ENCODE data around the gene MUCL3.
"Not testable (repeated sequence)": the region's sequence is repeated elsewhere in the genome, so short reads cannot be mapped to it uniquely, and the experiment has no call there.

MUCL3 gene

DNA sequence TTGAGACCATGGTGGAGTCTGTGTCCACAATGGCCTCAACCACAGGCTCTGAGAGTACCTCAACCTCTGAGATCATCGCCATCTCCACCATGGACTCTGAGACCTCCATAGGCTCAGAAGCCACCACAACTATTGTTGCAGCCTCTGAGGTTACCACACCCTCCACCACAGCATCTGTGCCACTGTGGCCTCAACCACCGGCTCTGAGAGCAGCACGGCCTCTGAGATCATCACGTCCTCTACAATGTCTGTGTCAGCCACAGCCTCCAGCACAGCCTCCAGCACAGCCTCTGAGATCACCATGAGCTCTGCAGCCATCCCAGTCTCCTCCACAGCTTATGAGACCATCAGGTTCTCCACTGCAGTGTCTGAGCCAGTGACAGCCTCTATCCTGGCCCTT, 23.3 kb downstream of the MUCL3 start:
- DNase-seq (ENCODE audit: low read depth): no peak
- H3K4me3 ChIP-seq (ENCODE audit: low read length): no peak overlapping the region
- TF ChIP-seq, protein P1, sequence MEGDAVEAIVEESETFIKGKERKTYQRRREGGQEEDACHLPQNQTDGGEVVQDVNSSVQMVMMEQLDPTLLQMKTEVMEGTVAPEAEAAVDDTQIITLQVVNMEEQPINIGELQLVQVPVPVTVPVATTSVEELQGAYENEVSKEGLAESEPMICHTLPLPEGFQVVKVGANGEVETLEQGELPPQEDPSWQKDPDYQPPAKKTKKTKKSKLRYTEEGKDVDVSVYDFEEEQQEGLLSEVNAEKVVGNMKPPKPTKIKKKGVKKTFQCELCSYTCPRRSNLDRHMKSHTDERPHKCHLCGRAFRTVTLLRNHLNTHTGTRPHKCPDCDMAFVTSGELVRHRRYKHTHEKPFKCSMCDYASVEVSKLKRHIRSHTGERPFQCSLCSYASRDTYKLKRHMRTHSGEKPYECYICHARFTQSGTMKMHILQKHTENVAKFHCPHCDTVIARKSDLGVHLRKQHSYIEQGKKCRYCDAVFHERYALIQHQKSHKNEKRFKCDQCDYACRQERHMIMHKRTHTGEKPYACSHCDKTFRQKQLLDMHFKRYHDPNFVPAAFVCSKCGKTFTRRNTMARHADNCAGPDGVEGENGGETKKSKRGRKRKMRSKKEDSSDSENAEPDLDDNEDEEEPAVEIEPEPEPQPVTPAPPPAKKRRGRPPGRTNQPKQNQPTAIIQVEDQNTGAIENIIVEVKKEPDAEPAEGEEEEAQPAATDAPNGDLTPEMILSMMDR (conservative IDR thresholded peaks at IDR 0.05; ENCODE audit: low read length): no peak

DNA sequence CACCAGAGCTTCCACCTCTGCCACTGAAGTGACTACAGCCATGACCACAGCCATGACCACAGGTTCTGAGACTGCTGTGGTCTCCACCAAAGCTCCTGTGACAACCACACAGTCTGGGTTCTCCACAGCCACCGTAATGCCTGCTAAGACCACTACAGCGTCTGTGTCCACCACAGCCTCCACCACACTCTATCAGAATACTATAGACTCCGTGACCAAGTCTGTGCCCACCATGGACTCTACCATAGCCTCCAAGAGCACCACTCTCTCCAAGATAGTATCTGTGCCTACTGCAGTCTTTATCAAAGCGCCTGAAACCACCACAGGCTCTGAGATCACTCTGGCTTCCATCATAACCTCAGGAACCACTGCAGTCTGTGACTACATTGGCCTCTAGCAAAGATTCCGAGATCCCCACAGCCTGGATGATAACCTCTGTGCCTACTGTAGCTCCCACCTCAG, 24.4 kb downstream of the MUCL3 start:
- TF ChIP-seq, protein P1 (conservative IDR thresholded peaks at IDR 0.05; ENCODE audit: low read length): no peak
- no peak for DNase-seq (ENCODE audit: low read depth)
- no peak overlapping the region for H3K4me3 ChIP-seq (ENCODE audit: low read length)

DNA sequence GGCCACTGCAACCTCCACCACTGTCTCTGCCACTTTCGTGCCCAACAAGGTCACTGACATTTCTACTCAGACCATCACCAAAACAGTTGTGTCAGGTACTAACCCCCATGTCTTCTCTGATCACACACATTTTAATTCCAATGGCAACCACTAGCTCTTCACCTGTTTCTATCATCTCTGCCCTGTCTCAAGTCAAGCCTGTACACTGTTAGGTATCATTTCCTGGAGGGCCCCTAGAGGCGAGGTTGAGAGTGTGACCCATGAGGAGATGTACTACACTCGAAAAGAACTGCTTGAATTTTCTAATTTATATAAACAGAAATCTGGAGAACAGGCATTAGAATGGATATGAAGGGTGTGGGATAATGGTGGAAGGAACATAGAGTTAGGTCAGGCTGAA, 25.4 kb downstream of the MUCL3 start:
- TF ChIP-seq, protein P1 (conservative IDR thresholded peaks at IDR 0.05; ENCODE audit: low read length): no peak
- H3K4me3 ChIP-seq (ENCODE audit: low read length): no peak overlapping the region
- DNase-seq (ENCODE audit: low read depth): no peak

DNA sequence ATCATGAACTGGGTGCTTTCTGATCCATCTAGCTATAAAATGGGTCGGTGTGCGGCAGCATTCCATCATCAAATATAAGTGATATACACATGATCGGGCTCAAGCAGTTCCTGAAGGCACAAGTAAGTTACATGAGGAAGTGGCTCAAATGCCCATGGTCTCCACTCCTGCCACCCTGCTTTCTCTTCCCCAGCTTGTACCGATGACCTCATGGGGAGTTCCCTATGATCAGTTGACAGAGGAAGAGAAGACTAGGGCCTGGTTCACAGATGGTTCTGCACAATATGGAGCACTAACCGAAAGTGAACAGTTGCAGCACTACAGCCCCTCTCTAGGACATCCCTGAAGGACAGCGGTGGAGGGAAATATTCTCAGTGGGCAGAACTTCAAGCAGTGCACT, 28.4 kb downstream of the MUCL3 start:
- not testable (repeated sequence) for H3K4me3 ChIP-seq (ENCODE audit: low read length); DNase-seq (ENCODE audit: low read depth)

DNA sequence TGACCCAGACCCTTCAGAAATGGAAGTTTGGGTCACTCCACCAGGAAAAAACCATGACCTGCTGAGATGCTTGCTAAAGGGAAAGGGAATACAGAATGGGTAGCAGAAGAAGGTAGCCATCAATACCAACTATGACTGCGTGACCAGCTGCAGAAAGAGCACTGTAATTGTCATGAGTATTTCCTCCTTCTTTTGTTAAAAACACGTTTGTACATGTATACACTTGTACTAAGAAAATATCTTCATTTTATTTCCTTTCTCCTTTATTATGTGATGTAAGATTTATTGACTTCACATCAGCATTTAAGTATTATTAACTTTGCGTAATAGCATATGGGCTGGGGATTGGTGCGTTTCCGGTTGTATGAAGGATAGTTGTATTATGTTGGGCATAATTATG, 30.2 kb downstream of the MUCL3 start:
- TF ChIP-seq, protein P1 (conservative IDR thresholded peaks at IDR 0.05; ENCODE audit: low read length): no peak
- no peak overlapping the region for H3K4me3 ChIP-seq (ENCODE audit: low read length)
- no peak for DNase-seq (ENCODE audit: low read depth)

DNA sequence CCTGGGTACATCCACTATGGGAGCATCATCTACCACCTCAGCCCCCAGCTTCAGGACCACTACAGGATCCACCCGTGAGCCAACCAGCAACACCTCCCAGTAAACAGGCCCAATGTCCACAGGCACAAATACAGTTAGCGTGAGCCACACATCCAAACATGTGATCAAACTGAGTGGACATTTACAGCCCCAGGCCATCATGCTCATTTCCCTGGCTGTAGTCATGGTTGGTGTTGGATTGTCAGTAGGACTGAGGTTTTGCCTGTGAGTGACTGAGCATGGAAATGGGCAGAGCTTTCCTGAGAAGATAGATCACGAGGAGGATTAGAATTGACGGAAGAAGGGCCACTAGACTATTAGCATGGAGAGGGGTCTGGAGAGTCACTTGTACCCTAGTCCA, 32.0 kb downstream of the MUCL3 start:
- DNase-seq (ENCODE audit: low read depth): no peak
- no peak overlapping the region for H3K4me3 ChIP-seq (ENCODE audit: low read length)
- TF ChIP-seq, protein P1 (conservative IDR thresholded peaks at IDR 0.05; ENCODE audit: low read length): no peak

DNA sequence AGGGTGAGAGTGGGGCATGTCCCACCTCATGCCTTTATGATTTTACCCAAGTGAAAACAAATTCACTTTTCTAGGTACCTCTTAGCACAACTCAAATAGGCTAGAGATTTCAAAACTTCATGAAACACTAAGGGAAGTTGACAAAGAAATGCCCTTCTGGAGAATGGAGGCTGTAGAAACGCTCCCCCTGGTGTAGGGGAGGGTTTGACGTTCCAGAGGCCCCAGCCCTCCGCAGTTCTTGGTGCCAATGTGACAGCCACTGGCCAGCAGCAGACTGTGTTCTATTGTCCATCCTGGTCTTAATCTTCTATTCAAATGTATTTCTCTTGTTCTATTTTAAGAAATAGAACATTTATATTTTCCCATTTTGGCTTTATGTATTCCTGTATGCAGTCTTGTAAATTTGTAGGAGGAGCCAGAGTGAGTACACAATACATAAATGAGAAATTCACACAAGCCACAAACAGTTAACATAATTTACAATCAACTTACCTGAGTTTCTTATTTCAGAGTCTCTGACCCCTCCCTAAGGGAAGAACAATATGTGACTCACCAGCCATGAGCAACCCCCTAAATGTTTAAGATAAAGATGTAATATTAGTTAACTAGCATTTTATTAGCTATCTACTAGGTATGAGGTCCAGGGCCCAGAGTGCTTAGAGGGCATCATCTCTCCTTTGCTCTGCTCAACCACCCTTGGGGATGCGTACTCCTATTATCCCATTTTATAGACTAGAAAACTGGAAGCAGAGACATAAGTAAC, 33.9 kb downstream of the MUCL3 start:
- TF ChIP-seq, protein P1 (conservative IDR thresholded peaks at IDR 0.05; ENCODE audit: low read length): no peak
- no peak for DNase-seq (ENCODE audit: low read depth)
- H3K4me3 ChIP-seq (ENCODE audit: low read length): no peak overlapping the region
